GM18519 (cell line): ENCODE data around the gene UBE2G2.
"Not testable (repeated sequence)": the region's sequence is repeated elsewhere in the genome, so short reads cannot be mapped to it uniquely, and the experiment has no call there.

ENCODE experiments used
- ATAC-seq: cut with Tn5 transposase; IDR thresholded peaks from one replicate; pipeline ENCODE4 v1.9.1; 2021; ENCODE audit warnings: mild to moderate bottlenecking, moderate library complexity; ENCODE audit not compliant: unreplicated experiment, low FRiP score

Gene UBE2G2

DNA sequence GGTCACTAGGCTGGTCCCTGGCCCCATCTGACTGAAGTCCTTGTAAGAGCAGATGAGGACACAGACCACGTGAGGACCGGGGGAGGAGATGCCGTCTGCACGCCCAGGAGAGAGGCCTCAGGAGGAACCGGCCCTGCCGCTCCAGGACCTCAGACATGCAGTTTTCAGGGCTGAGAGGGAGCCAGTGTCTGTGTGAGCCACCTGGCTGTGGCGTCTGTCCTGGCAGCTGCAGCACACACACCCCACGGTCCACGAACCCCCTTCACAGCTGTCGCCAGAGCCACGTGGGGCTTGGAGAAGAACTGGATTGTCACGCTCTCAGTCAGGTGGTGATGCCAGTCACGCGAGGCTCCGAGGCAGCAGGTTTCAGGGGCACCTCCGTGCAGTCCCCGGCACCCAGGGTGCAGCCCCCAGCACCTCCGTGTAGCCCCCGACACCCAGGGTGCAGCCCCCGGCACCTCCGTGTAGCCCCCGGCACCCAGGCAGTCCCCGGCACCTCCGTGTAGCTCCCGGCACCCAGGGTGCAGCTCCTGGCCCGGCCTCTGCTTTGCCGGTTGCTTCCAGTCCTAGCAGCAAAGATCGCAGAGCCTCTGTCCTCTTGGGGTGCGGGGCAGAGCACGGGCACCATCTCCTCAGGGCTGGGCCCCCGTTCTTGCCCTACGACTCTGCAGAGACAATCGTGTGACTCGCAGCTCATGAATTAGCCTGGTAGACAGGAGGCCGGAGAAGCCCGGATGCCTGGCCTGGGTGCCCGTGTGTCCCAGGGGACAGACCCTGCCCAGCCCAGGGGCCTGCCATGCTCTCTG, 35.2 kb upstream of the UBE2G2 start:
- no peak for ATAC-seq

DNA sequence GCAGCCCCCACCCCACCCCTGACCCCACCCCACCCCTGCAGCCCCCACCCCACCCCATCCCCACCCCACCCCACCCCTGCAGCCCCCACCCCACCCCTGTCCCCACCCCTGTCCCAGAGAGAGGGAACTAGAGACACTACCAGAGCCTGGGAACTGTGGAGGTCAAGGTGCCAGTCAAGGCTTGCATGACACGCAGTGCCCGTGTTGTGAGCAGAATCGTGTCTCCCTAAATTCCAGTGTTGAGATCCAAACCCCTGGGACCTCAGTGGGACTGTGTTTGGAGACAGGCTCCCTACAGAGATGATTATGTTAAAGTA, 34.7 kb upstream of the UBE2G2 start:
- no peak for ATAC-seq

DNA sequence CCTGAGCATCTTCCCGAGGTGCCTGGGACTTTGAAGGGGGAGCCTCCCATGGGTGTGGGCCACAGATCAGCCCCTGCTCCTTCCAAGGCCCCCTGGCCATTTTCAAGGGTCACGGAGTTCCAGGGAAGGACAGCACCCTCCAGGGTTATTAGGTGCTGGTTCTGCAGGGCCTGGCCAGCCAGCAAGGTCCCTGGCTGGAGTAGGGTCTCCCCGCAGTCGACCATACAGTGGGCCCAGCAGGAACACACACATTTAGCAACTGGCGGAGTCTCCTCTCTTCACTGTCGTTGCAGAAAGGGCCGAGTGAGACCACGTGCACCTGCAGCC, 34.0 kb upstream of the UBE2G2 start:
- no peak for ATAC-seq

GRCh38 chr21:44834951-44835646, 33.5 kb upstream of the UBE2G2 start:
- no peak for ATAC-seq

DNA sequence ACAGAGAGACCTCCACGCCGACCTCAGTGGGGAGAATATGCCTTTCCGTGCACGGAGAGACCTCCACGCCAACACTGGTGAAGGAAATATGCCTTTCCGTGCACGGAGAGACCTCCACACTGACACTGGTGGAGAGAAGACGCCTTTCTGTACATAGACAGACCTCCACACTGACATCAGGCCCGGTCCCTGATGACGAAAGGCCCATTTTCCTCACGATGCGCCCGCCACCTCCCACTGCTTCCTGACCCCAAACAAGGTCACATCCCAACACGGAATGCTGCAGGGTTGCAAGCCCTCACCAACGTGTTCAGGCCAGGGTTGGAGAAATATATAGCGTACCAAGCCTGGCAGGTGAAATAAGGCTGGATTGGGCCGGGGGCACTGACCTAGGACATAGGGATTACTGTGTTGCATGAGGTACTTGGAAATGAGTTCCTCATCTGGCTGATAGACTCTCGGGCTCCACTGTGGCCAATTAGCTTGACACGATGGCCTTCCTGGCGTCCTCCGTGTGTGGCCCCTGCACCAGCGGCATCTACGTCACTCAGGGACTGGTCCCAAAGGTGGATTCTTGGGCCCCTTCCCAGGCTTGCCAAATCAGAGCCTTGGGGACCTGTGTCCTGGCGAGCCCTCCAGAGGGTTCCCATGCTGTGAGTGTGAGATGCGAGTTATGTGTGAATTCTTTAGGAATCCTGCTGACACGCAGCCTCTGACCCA, 32.8 kb upstream of the UBE2G2 start:
- ATAC-seq: no peak

- no peak for ATAC-seq
These were observed 32.0 kb upstream of the UBE2G2 start for GRCh38 chr21:44833663-44834062.

- ATAC-seq: not testable (repeated sequence)
These were observed 31.1 kb upstream of the UBE2G2 start for GRCh38 chr21:44832516-44833255.

DNA sequence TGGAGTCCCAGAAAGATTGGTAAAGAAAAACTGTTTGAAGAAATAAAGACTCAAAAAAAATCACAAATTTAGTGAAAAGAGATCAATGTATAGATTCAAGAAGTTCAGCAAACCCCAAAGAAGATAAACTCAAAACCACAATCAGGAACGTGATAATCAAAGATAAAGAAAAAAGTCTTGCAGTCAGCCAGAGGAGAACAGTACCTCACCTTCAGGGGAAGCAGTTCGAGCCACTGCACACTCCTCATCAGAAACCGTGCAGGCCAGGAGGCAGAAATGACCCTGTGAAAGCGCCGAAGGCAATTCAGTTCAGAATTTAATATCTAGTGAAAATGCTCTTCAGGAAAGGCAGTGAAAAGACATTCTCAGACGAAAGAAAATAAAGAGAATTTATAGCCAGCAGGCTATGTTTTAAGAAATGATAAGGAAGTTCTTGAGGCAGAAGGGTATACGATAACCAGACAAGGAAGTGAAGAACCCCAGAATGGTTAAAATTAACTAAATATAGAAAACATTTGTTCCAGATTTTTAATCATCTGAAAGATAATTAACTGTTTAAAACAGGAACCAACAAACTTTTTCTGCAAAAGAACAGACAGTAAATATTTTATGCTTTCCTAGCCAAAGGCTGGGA, 29.7 kb upstream of the UBE2G2 start:
- no peak for ATAC-seq

DNA sequence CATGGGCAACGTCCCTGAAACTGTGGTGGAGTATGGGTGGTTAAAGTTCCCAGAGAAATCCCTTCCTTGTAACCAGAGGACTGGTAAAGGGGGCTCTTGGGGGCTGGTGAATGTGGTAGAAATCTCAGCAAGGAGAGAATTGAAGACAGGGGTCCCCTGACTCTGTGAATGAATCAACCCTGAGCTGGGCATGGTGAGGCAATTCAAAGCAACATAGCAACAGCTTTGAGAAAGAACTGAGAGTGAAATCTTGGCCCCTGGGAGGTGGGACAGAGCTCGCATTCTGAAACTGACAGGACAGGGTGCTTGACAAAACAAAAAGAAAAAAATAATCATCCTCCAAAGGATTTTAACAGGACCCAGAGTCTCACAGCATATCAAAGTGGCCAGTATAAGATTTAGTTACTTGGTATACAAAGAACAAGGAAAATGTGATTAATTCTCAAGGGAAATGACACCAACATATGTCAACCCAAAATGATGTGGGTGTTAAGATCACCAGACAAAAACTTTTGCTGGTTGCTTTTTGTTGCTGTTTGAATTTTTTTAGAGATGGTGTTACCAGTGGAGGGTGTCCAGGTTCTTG, 28.0 kb upstream of the UBE2G2 start:
- no peak for ATAC-seq

DNA sequence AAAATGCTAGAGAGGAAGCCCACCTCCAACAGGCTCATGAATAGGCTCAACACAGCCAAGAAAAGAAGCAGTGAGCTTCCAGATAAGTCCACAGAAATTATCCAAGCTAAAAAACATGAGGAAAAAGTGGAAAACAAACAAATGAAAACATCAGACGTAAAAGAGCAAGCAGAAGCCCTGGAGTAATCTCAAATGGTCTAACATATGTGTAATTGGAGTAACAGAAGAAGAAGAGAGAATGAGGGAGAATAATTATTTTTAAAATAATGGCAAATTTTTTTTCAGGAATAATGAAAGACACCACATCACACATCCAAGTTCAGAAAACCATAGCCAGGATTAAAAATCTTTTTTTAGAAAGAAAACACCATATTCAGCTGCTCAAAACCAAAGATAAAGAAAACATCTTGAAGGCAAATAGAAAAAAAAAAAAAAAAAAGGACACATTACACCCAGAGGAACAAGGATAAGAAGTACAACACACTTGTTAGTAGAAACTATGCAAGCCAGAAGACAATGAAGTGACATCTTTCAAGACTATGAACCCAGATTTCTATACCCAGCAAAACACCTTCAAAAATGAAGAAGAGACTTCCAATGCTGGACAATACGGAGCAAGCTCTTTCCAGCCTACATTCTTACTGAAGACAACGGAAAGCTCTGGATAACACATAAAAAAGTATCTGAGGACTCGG, 26.9 kb upstream of the UBE2G2 start:
- no peak for ATAC-seq

GRCh38 chr21:44823179-44823660, 21.6 kb upstream of the UBE2G2 start:
- ATAC-seq: no peak

- ATAC-seq: no peak
These were observed 21.0 kb upstream of the UBE2G2 start for GRCh38 chr21:44822484-44823178.

DNA sequence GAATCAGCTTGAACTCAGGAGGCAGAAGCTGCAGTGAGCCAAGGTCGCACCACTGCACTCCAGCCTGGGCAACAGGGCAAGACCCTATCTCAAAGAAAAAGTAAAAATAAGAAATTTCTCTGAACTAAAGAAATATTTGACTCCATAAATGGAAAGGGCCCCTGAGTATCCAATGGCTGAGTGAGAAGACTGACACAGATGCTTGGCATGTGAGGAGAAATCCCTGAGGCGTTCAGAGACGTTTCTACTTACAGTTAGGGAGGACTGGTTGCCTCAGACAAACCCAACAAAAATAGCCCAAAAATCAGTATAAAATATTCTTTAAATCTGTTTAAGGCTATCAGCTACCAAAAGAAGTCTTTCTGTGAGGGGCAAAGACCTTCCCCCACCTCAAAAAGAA, 19.2 kb upstream of the UBE2G2 start:
- ATAC-seq: no peak

DNA sequence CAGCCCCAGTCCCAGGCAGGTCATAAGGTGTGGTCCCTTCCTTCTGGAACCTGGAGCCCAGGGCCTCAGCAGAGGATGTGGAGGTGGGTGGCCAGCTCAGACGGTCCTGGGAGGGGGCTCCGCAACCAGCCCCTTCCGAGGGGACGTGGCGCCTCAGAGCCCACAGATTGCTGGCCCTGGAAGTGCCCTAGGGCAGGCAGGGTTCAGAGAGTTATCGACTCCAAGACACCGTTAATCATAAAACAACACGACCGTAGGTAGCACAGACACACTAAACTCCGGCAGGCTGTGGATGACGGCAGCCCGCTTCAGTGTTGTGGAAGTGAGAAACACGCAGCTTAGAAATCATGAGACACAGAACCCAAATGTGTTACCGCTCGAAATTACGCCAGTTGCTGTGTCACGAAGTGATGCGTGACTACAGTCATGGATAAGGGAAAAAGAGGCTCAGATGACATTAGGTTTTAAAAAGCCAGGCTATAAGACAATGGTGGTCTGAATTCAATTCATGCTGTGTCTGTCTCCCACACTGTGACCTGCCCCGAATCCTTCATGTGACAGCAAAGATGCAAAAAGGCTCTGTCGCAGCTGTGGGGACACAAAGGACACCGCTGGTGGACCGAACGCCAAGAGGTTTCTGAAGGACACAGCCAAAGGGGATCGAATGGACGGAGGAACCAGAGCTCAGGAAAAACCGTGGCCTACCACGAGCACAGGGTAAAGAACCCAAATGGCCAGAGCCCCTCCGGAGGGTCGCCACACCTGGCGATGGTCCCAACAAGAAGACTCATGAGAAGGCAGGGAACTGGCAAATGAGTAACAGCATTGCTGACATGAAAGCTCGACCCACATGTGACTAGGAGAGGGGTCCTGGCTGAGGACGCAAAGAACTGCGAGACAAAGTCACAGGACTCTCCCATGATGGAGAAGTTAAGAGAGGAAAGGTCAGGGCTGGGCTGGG, 17.9 kb upstream of the UBE2G2 start:
- ATAC-seq: no peak

- ATAC-seq: no peak
These were observed 17.0 kb upstream of the UBE2G2 start for GRCh38 chr21:44818640-44819011.

GRCh38 chr21:44817914-44818639, 16.5 kb upstream of the UBE2G2 start, which contains the start of gene SUMO3:
TSS of gene SUMO3 (minus strand) at chr21:44818062. CDS start at chr21:44817968, 94 bp downstream.
- ATAC-seq: peak; percentile 41

DNA sequence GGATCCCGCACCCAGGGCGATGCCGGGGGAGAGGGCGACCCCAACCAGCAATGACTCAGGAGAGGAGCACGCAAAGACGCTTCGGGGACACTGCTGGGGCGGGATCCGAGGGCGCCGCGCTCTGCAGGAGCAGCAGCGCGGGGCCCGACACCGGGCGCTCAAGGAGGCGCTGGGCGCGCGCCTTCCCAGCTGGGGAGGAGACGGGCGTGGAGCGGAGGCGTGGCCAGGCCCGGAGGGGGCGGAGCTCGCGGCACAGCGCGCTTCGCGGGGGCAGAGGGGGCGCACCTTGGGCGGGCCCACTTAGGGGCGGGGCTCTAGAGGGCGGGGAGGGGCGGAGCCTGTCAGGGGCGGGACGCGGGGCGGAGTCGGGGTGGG, 15.9 kb upstream of the UBE2G2 start:
- peak; percentile 66 for ATAC-seq
